HEK293 (cell line): ENCODE results near the gene RNF39.
A peak's percentile ranks its signal among the peaks of the same experiment; 100 is the strongest.

Experiments
- CTCF ChIA-PET: fragments of 350-600 bp; formaldehyde crosslinking; extraction: SDS; loops from one replicate; lab custom pipeline; 2021; ENCODE audit warnings: antibody characterized with exemption; lab: Yijun Ruan, JAX
- POLR2A ChIA-PET: fragments of 300-600 bp; formaldehyde crosslinking; extraction: SDS; loops from one replicate; lab custom pipeline; 2020; ENCODE audit warnings: antibody characterized with exemption, inconsistent platforms; lab: Yijun Ruan, JAX
- H3K27ac ChIP-seq: fragments of 200-500 bp; sonication (Bioruptor generic); 2 replicates; pipeline ENCODE4 v1.5.1; 2014; ENCODE audit warnings: low read depth, low read length, control low read depth, inconsistent platforms; ENCODE audit errors: extremely low read depth
- H3K36me3 ChIP-seq, 2 experiments: fragments of 200-500 bp in 1 of 2; sonication (Bioruptor generic) in 1 of 2; 1 replicate in 1 of 2; 2 replicates in 1 of 2; pipeline ENCODE4 v1.5.1; 2014 to 2017; ENCODE audit warnings: inconsistent platforms in 2 of 2, low read length in 2 of 2; ENCODE audit not compliant: control insufficient read depth in 2 of 2, insufficient read depth in 1 of 2
- H3K4me1 ChIP-seq: fragments of 200-500 bp; sonication (Bioruptor generic); 2 replicates; pipeline ENCODE4 v1.5.1; 2014; ENCODE audit warnings: mild to moderate bottlenecking, low read length, inconsistent platforms; ENCODE audit not compliant: control insufficient read depth, insufficient read depth
- H3K4me3 ChIP-seq: 2 replicates; pipeline ENCODE4 v1.5.1; 2011; ENCODE audit warnings: low read depth, mild to moderate bottlenecking, control low read depth, low read length, moderate library complexity
- H3K9me3 ChIP-seq: fragments of 200-500 bp; sonication (Bioruptor generic); 2 replicates; pipeline ENCODE4 v1.5.1; 2014; ENCODE audit warnings: low read depth, low read length, inconsistent platforms; ENCODE audit not compliant: control insufficient read depth, insufficient read depth
- GLI2 ChIP-seq: fragments of 450-650 bp; formaldehyde crosslinking; IDR thresholded peaks from 2 replicates; pipeline ENCODE4; 2017; ENCODE audit warnings: missing biosample characterization, missing genetic modification characterization, low read depth, borderline replicate concordance
- KLF1 ChIP-seq: fragments of 450-650 bp; formaldehyde crosslinking; IDR thresholded peaks from 2 replicates; pipeline ENCODE4 v1.5.1; 2016; ENCODE audit warnings: missing biosample characterization, missing genetic modification characterization
- OSR2 ChIP-seq: fragments of 450-650 bp; formaldehyde crosslinking; IDR thresholded peaks from 2 replicates; pipeline ENCODE4 v1.5.1; 2016; ENCODE audit warnings: missing biosample characterization, missing genetic modification characterization
- OVOL3 ChIP-seq: fragments of 450-650 bp; formaldehyde crosslinking; IDR thresholded peaks from 2 replicates; pipeline ENCODE4 v1.5.1; 2016; ENCODE audit warnings: missing biosample characterization, missing genetic modification characterization
- PRDM1 ChIP-seq: fragments of 450-650 bp; formaldehyde crosslinking; IDR thresholded peaks from 2 replicates; pipeline ENCODE4; 2016; ENCODE audit warnings: missing biosample characterization, missing genetic modification characterization
- SCRT1 ChIP-seq: fragments of 450-650 bp; formaldehyde crosslinking; IDR thresholded peaks from 2 replicates; pipeline ENCODE4 v1.5.1; 2016; ENCODE audit warnings: missing biosample characterization, missing genetic modification characterization, borderline replicate concordance
- SCRT2 ChIP-seq: fragments of 450-650 bp; formaldehyde crosslinking; IDR thresholded peaks from 2 replicates; pipeline ENCODE4 v1.5.1; 2016; ENCODE audit warnings: missing biosample characterization, missing genetic modification characterization
- WT1 ChIP-seq: fragments of 450-650 bp; formaldehyde crosslinking; IDR thresholded peaks from 2 replicates; pipeline ENCODE4 v1.5.1; 2016; ENCODE audit warnings: missing biosample characterization, missing genetic modification characterization
- ZBTB1 ChIP-seq: fragments of 450-650 bp; formaldehyde crosslinking; IDR thresholded peaks from 2 replicates; pipeline ENCODE4 v1.5.1; 2016; ENCODE audit warnings: missing biosample characterization, missing genetic modification characterization
- ZBTB17 ChIP-seq: fragments of 450-650 bp; formaldehyde crosslinking; IDR thresholded peaks from 2 replicates; pipeline ENCODE4 v1.5.1; 2016; ENCODE audit warnings: missing biosample characterization, missing genetic modification characterization
- ZIC2 ChIP-seq: fragments of 450-650 bp; formaldehyde crosslinking; IDR thresholded peaks from 2 replicates; pipeline ENCODE4 v1.5.1; 2016; ENCODE audit warnings: missing biosample characterization, missing genetic modification characterization
- ZNF202 ChIP-seq: fragments of 450-650 bp; formaldehyde crosslinking; IDR thresholded peaks from 2 replicates; pipeline ENCODE4 v1.5.1; 2016; ENCODE audit warnings: missing biosample characterization, missing genetic modification characterization, borderline replicate concordance
- ZNF211 ChIP-seq: fragments of 450-650 bp; formaldehyde crosslinking; IDR thresholded peaks from 2 replicates; pipeline ENCODE4 v1.5.1; 2016; ENCODE audit warnings: low read depth, missing biosample characterization, missing genetic modification characterization
- ZNF214 ChIP-seq: fragments of 450-650 bp; formaldehyde crosslinking; IDR thresholded peaks from 2 replicates; pipeline ENCODE4 v1.5.1; 2017; ENCODE audit warnings: missing biosample characterization, mild to moderate bottlenecking, missing genetic modification characterization, borderline replicate concordance
- ZNF341 ChIP-seq: fragments of 450-650 bp; formaldehyde crosslinking; IDR thresholded peaks from 2 replicates; pipeline ENCODE4; 2016; ENCODE audit warnings: low read depth, missing biosample characterization, missing genetic modification characterization
- ZNF398 ChIP-seq: fragments of 450-650 bp; formaldehyde crosslinking; IDR thresholded peaks from 2 replicates; pipeline ENCODE4 v1.5.1; 2017; ENCODE audit warnings: missing biosample characterization, missing genetic modification characterization
- ZNF600 ChIP-seq: fragments of 450-650 bp; formaldehyde crosslinking; IDR thresholded peaks from 2 replicates; pipeline ENCODE4 v1.5.1; 2016; ENCODE audit warnings: missing biosample characterization, missing genetic modification characterization
- ZSCAN16 ChIP-seq: fragments of 450-650 bp; formaldehyde crosslinking; IDR thresholded peaks from 2 replicates; pipeline ENCODE4 v1.5.1; 2016; ENCODE audit warnings: missing biosample characterization, missing genetic modification characterization
- ZSCAN18 ChIP-seq: fragments of 450-650 bp; formaldehyde crosslinking; IDR thresholded peaks from 2 replicates; pipeline ENCODE4 v1.5.1; 2016; ENCODE audit warnings: missing biosample characterization, missing genetic modification characterization
- TF ChIP-seq, protein P1 (sequence below): fragments of 450-650 bp; formaldehyde crosslinking; IDR thresholded peaks from 2 replicates; pipeline ENCODE4 v1.5.1; 2016; ENCODE audit warnings: missing biosample characterization, missing genetic modification characterization
- TF ChIP-seq, protein P2 (sequence below): fragments of 450-650 bp; formaldehyde crosslinking; IDR thresholded peaks from 2 replicates; pipeline ENCODE4 v1.5.1; 2016; ENCODE audit warnings: missing biosample characterization, missing genetic modification characterization

RNF39 gene

GRCh38 chr6:30091577-30092381 lies 16.2 kb upstream of the RNF39 start:
- ChIA-PET CTCF (interaction anchor here (2.0 to 3.4 kb wide), 2 partner anchors 11 to 39 kb away, joined by 6 to 15 read pairs; no protein-coding TSS in a partner anchor), POLR2A (interaction anchor here (1.4 to 1.5 kb wide), 2 partner anchors 10 to 30 kb away, joined by 6 to 10 read pairs; partner anchors contain the start of gene POLR1H)
- Histone ChIP-seq H3K27ac (no peak overlapping the region), H3K4me1 (peaks cover 4% of the 10 kb centered on the region), H3K36me3 (no peaks in the 10 kb centered on the region), H3K4me3 (no peak overlapping the region), H3K9me3 (no peaks in the 10 kb centered on the region)
- TF ChIP-seq OSR2 (tag by site-specific recombination) (peak; percentile 34; the same call in 1 of the 2 replicates), OVOL3 (tag by site-specific recombination) (no peak), ZIC2 (tag by site-specific recombination) (peak; percentile 12; the same call in 1 of the 2 replicates), ZNF398 (0 out of 2 replicates have a peak, but pooled peaks have one; percentile 24), WT1 (tag by site-specific recombination) (peak; percentile 80; the same call in 1 of the 2 replicates), ZSCAN16 (tag by site-specific recombination) (no peak), SCRT2 (tag by site-specific recombination) (no peak), ZNF214 (no peak), ZNF341 (tag by site-specific recombination) (0 out of 2 replicates have a peak, but pooled peaks have one; percentile 28), ZBTB1 (tag by site-specific recombination) (no peak), GLI2 (tag by site-specific recombination) (no peak), ZBTB17 (tag by site-specific recombination) (0 out of 2 replicates have a peak, but pooled peaks have one; percentile 34), ZNF202 (no peak), ZSCAN18 (tag by site-specific recombination) (no peak), PRDM1 (tag by site-specific recombination) (no peak), KLF1 (tag by site-specific recombination) (peak; percentile 86), ZNF211 (tag by site-specific recombination) (no peak), SCRT1 (tag by site-specific recombination) (no peak), ZNF600 (peak; percentile 75)
- TF ChIP-seq, protein P1, sequence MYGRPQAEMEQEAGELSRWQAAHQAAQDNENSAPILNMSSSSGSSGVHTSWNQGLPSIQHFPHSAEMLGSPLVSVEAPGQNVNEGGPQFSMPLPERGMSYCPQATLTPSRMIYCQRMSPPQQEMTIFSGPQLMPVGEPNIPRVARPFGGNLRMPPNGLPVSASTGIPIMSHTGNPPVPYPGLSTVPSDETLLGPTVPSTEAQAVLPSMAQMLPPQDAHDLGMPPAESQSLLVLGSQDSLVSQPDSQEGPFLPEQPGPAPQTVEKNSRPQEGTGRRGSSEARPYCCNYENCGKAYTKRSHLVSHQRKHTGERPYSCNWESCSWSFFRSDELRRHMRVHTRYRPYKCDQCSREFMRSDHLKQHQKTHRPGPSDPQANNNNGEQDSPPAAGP (tag by site-specific recombination): peak; percentile 41
- TF ChIP-seq, protein P2, sequence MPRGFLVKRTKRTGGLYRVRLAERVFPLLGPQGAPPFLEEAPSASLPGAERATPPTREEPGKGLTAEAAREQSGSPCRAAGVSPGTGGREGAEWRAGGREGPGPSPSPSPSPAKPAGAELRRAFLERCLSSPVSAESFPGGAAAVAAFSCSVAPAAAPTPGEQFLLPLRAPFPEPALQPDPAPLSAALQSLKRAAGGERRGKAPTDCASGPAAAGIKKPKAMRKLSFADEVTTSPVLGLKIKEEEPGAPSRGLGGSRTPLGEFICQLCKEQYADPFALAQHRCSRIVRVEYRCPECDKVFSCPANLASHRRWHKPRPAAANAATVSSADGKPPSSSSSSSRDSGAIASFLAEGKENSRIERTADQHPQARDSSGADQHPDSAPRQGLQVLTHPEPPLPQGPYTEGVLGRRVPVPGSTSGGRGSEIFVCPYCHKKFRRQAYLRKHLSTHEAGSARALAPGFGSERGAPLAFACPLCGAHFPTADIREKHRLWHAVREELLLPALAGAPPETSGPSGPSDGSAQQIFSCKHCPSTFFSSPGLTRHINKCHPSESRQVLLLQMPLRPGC (tag by site-specific recombination): no peak
